Memory B cell (primary cell): Measurements from ENCODE around the gene TPST2.

Experiments
- ATAC-seq: fragments of 150-1000 bp; cut with Tn5 transposase; 2 replicates; pipeline ENCODE4 v1.10.0; 2021; ENCODE audit warnings: low read depth, mild to moderate bottlenecking, moderate library complexity
- DNase-seq, 2 donors: peaks; one replicate each; pipeline ENCODE4 v3.0.0; 2022; ENCODE audit warnings: low spot score in 2 of 2
- H3K27ac Mint-ChIP-seq: one replicate; pipeline ENCODE4 v1.8.0; 2022; ENCODE audit warnings: mild to moderate bottlenecking, moderate library complexity, mixed read lengths
- H3K27me3 Mint-ChIP-seq: one replicate; pipeline ENCODE4 v1.8.0; 2022; ENCODE audit warnings: mixed read lengths
- H3K36me3 Mint-ChIP-seq: one replicate; pipeline ENCODE4 v1.8.0; 2022; ENCODE audit warnings: mild to moderate bottlenecking, mixed read lengths
- H3K4me1 Mint-ChIP-seq: one replicate; pipeline ENCODE4 v1.8.0; 2022; ENCODE audit warnings: mixed read lengths
- H3K4me3 Mint-ChIP-seq: one replicate; pipeline ENCODE4 v1.8.0; 2022; ENCODE audit warnings: mild to moderate bottlenecking, moderate library complexity, mixed read lengths
- H3K9me3 Mint-ChIP-seq: one replicate; pipeline ENCODE4 v1.8.0; 2022; ENCODE audit warnings: mixed read lengths

The TPST2 gene

DNA sequence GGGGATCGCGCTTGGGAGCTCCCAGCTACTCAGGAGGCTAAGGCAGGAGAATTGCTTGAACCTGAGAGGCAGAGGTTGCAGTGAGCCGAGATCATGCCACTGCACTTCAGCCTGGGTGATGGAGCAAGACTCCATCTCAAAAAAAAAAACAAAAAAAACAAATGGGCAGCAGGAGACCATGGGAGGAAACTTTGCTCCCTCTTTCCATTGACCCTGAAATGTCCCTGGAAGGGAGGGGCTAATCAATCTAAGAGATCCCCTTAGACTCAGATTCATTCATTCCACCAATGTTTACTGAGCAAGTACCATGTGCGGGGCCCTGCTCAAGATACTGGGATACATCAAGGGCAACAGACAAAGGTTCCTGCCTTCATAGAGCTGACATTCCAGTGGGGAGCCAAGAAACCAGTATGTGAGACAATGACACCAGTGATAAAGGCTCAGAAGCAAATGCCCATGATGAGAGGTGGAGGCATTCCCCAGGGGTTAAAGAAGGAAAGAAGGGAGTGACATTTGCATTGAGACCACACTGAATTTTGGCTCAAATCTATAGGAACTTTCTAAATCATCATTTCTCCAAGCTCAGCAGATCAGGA is 39.9 kb downstream of the TPST2 start:
- Mint-ChIP-seq H3K4me3 (no peak overlapping the region), H3K9me3 (no peaks in the 10 kb centered on the region), H3K36me3 (peaks cover 9% of the 10 kb centered on the region), H3K27me3 (no peaks in the 10 kb centered on the region), H3K4me1 (peaks cover 11% of the 10 kb centered on the region), H3K27ac (no peak overlapping the region)
- ATAC-seq (no peak), DNase-seq (no peak)

DNA sequence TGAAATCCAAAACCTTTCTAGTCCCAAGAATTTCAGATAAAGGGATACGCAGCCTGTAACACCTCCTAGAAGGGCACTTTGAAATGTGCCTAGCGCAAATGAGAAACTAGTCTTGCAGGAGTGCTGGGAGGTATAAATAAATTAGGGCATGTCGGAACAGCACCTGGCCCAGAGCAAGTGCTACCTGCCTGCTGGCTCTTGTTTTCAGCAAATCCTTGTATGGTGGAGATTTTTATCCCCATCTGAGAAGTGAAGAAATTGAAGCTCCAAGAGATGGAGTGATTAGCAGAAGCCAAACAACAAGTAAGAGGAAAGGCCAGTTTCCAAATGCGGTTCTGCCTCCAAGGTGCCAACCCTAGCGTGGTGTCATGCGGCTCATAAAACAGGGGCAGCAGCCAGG is 40.9 kb downstream of the TPST2 start:
- peaks cover 11% of the 10 kb centered on the region for H3K4me1 Mint-ChIP-seq
- H3K4me3 Mint-ChIP-seq, result no peak overlapping the region
- ATAC-seq (no peak), DNase-seq (no peak)
- peaks cover 9% of the 10 kb centered on the region for H3K36me3 Mint-ChIP-seq
- H3K27ac Mint-ChIP-seq, result no peak overlapping the region
- H3K9me3 Mint-ChIP-seq, result no peaks in the 10 kb centered on the region
- no peaks in the 10 kb centered on the region for H3K27me3 Mint-ChIP-seq

- no peaks in the 10 kb centered on the region for H3K9me3 Mint-ChIP-seq
- no peak overlapping the region for H3K4me3 Mint-ChIP-seq
- no peaks in the 10 kb centered on the region for H3K27me3 Mint-ChIP-seq
- ATAC-seq (no peak), DNase-seq (no peak)
- peaks cover 14% of the 10 kb centered on the region for H3K4me1 Mint-ChIP-seq
- H3K36me3 Mint-ChIP-seq, result peaks cover 9% of the 10 kb centered on the region
- H3K27ac Mint-ChIP-seq, result no peak overlapping the region
These were observed 41.6 kb downstream of the TPST2 start for GRCh38 chr22:26548303-26548702.

GRCh38 chr22:26547837-26548236 is 42.1 kb downstream of the TPST2 start:
- Mint-ChIP-seq H3K4me3 (no peak overlapping the region), H3K9me3 (no peaks in the 10 kb centered on the region)

GRCh38 chr22:26547426-26547825 is 42.5 kb downstream of the TPST2 start:
- no peaks in the 10 kb centered on the region for H3K27me3 Mint-ChIP-seq
- peaks cover 9% of the 10 kb centered on the region for H3K36me3 Mint-ChIP-seq
- DNase-seq (no peak), ATAC-seq (no peak)
- no peak overlapping the region for H3K4me3 Mint-ChIP-seq
- H3K9me3 Mint-ChIP-seq, result no peaks in the 10 kb centered on the region
- no peak overlapping the region for H3K27ac Mint-ChIP-seq
- peaks cover 19% of the 10 kb centered on the region for H3K4me1 Mint-ChIP-seq

More at GRCh38 chr22:26547837-26548236, 42.1 kb downstream of the TPST2 start:
- peaks cover 15% of the 10 kb centered on the region for H3K4me1 Mint-ChIP-seq
- no peak for ATAC-seq
- H3K27me3 Mint-ChIP-seq, result no peaks in the 10 kb centered on the region
- H3K36me3 Mint-ChIP-seq, result peaks cover 9% of the 10 kb centered on the region
- no peak overlapping the region for H3K27ac Mint-ChIP-seq
- DNase-seq, result no peak

GRCh38 chr22:26546282-26546681 is 43.6 kb downstream of the TPST2 start:
- Mint-ChIP-seq H3K9me3 (no peaks in the 10 kb centered on the region), H3K27ac (peak overlapping the region; percentile 40), H3K36me3 (peaks cover 9% of the 10 kb centered on the region), H3K4me1 (peaks cover 20% of the 10 kb centered on the region), H3K4me3 (no peak overlapping the region), H3K27me3 (no peaks in the 10 kb centered on the region)
- DNase-seq (no peak), ATAC-seq (no peak)

DNA sequence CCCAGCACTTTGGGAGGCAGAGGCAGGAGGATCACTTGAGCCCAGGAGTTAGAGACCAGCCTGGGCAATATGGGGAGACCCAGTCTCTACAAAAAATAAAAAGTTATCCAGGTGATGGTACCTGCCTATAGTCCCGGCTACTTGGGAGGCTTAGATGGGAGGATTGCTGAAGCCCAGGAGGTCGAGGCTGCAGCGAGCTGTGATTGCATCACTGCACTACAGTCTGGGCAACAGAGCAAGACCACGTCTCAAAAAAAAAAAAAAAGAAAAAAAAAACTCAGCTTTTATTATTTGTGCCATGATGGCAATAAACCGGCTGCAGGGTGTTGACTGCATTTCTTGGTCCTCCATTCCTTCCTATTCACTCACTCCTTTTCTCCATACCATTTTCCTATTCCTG is 44.1 kb downstream of the TPST2 start:
- no peak for ATAC-seq
- Mint-ChIP-seq H3K27ac (no peak overlapping the region), H3K27me3 (no peaks in the 10 kb centered on the region), H3K4me3 (no peak overlapping the region), H3K9me3 (no peaks in the 10 kb centered on the region), H3K36me3 (peaks cover 9% of the 10 kb centered on the region), H3K4me1 (peaks cover 20% of the 10 kb centered on the region)
- DNase-seq, result no peak

DNA sequence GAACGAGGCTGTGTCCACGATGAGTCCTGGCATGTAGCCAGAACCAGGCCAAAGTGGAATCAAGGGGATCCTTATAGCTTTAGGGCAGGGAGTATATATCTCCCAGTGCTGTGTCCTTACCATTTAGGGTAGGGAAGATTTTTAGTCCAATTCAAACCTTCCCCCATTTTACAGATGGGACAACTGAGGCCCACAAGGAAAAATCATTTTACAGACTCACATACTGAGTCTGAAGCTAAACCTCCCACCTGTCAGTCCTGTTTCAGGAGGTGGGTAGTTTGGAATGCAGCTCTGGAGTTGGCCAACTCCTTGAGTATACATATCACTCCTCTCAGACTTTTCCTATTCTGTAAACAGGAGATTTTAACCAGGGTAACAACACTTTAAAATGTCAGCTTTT is 44.5 kb downstream of the TPST2 start:
- no peak for DNase-seq
- Mint-ChIP-seq H3K27ac (no peak overlapping the region), H3K36me3 (peaks cover 9% of the 10 kb centered on the region), H3K4me1 (peaks cover 20% of the 10 kb centered on the region), H3K4me3 (no peak overlapping the region), H3K27me3 (no peaks in the 10 kb centered on the region), H3K9me3 (no peaks in the 10 kb centered on the region)
- ATAC-seq, result no peak

DNA sequence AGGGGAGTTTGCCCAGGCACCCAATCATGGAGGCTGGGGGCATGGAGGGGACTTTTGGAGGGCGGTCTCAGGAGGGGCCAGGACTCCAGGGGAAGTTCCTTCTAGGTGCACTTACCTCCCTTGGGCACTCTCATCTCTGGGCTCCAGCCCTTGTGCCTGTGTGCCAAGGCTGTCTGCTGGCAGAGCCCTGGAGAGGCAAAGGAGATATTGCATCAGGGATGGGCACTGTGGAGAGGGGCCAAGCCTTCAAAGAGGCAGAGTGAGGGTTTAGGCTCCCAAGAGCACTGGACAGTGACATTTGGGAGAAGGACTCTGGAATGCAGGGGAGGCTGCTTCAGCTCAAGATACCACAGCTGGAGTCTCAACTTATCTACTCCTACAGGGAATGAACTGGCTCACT is 45.4 kb downstream of the TPST2 start:
- Mint-ChIP-seq H3K36me3 (peaks cover 7% of the 10 kb centered on the region), H3K4me1 (peaks cover 16% of the 10 kb centered on the region), H3K4me3 (no peak overlapping the region), H3K27ac (no peak overlapping the region), H3K27me3 (no peaks in the 10 kb centered on the region), H3K9me3 (no peaks in the 10 kb centered on the region)
- DNase-seq (no peak), ATAC-seq (no peak)

DNA sequence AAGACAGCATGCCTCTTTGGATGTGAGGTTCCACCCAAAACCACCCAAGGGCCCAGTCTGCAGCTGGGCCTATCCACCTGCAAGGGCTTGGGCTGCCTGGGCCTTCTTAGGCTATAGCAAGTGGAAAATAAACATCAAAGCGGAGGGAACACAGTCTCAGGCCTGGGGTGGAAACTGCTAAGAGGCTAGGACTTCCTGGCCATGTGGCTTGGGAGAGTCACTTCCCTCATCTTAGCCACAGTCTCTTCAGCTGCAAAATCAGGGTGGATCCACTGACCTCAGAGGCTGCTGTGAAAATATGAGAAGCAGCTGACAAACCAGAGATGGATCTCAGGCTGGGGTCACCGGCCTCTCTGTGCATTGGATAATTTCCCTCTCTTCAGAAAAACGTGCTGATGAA is 47.1 kb downstream of the TPST2 start:
- ATAC-seq, result peak; percentile 53
- no peaks in the 10 kb centered on the region for H3K9me3 Mint-ChIP-seq
- peak overlapping the region; percentile 63 for H3K27ac Mint-ChIP-seq
- peaks cover 18% of the 10 kb centered on the region for H3K4me1 Mint-ChIP-seq
- peaks cover 11% of the 10 kb centered on the region for H3K36me3 Mint-ChIP-seq
- H3K27me3 Mint-ChIP-seq, result no peaks in the 10 kb centered on the region
- no peak for DNase-seq
- no peak overlapping the region for H3K4me3 Mint-ChIP-seq

DNA sequence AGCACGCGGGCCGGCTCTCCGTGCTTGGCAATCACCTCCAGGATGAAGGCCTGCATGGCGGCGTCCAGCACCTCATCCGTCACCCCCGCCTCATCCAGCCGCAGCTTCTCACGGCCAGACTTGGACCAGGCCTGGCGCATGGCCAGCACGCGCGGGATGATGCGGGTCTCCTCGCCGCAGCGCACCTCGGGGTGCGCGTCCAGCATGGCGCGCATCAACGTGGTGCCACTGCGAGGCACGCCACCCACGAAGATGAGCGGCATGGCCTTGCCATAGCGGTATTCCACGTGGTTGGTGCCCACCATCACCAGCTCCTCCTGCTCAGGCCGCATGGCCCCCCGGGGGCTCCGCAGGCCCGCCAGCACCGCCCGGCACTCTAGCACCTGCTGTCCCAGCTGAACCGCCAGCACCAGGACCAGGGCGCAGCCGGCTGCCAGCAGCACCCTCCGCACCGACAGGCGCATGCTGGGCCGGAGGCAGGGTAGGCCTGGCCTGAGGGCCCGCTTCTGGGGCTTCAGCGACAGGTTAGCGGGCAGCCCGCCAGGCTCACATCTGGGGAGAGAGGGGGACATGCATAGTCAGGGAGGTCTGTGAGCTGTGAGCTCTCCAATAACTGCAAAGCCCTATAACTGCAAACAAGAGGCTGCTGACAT is 48.6 kb downstream of the TPST2 start:
- Mint-ChIP-seq H3K9me3 (no peaks in the 10 kb centered on the region), H3K4me1 (peaks cover 17% of the 10 kb centered on the region), H3K4me3 (no peak overlapping the region), H3K27ac (no peak overlapping the region), H3K36me3 (peaks cover 13% of the 10 kb centered on the region), H3K27me3 (no peaks in the 10 kb centered on the region)
- ATAC-seq (no peak), DNase-seq (no peak)

GRCh38 chr22:26540119-26540518 is 49.8 kb downstream of the TPST2 start:
- no peak overlapping the region for H3K27ac Mint-ChIP-seq
- H3K36me3 Mint-ChIP-seq, result peaks cover 15% of the 10 kb centered on the region
- no peaks in the 10 kb centered on the region for H3K27me3 Mint-ChIP-seq
- DNase-seq (no peak), ATAC-seq (no peak)
- H3K9me3 Mint-ChIP-seq, result no peaks in the 10 kb centered on the region
- H3K4me1 Mint-ChIP-seq, result peaks cover 27% of the 10 kb centered on the region
- no peak overlapping the region for H3K4me3 Mint-ChIP-seq

DNA sequence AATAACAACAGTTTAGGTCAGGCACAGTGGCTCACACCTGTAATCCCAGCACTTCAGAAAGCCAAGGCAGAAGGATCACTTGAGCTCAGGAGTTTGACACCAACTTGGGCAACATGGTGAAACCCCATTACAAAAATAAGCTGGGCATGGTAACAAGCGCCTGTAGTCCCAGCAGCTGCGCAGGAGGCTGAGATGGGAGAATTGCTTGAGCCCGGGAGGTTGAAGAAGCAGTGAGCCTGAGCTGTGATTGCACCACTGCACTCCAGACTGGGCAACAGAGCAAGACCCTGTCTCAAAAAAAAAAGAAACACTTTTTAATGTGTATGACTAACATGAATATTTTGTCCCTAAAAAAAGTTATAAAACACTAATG is 53.2 kb downstream of the TPST2 start:
- H3K27ac Mint-ChIP-seq, result peak overlapping the region; percentile 97
- H3K4me3 Mint-ChIP-seq, result no peak overlapping the region
- peaks cover 31% of the 10 kb centered on the region for H3K4me1 Mint-ChIP-seq
- H3K9me3 Mint-ChIP-seq, result no peaks in the 10 kb centered on the region
- no peaks in the 10 kb centered on the region for H3K27me3 Mint-ChIP-seq
- ATAC-seq, result no peak
- no peak for DNase-seq
- H3K36me3 Mint-ChIP-seq, result peaks cover 13% of the 10 kb centered on the region

- Mint-ChIP-seq H3K9me3 (no peaks in the 10 kb centered on the region), H3K27me3 (no peaks in the 10 kb centered on the region), H3K4me3 (no peak overlapping the region), H3K4me1 (peaks cover 31% of the 10 kb centered on the region), H3K36me3 (peaks cover 14% of the 10 kb centered on the region), H3K27ac (peak overlapping the region; percentile 97)
- DNase-seq (no peak), ATAC-seq (no peak)
These were observed 53.7 kb downstream of the TPST2 start for GRCh38 chr22:26536056-26536761.

GRCh38 chr22:26535603-26535908 is 54.4 kb downstream of the TPST2 start:
- H3K9me3 Mint-ChIP-seq, result no peaks in the 10 kb centered on the region
- ATAC-seq, result peak; percentile 84
- H3K4me3 Mint-ChIP-seq, result peak overlapping the region; percentile 76
- peak in 1 of 2 donors; percentile 17 for DNase-seq
- H3K36me3 Mint-ChIP-seq, result peaks cover 16% of the 10 kb centered on the region
- no peaks in the 10 kb centered on the region for H3K27me3 Mint-ChIP-seq
- H3K27ac Mint-ChIP-seq, result peak overlapping the region; percentile 97
- H3K4me1 Mint-ChIP-seq, result peaks cover 31% of the 10 kb centered on the region
